Measurements from ENCODE around the gene ACTR3C.

DNA sequence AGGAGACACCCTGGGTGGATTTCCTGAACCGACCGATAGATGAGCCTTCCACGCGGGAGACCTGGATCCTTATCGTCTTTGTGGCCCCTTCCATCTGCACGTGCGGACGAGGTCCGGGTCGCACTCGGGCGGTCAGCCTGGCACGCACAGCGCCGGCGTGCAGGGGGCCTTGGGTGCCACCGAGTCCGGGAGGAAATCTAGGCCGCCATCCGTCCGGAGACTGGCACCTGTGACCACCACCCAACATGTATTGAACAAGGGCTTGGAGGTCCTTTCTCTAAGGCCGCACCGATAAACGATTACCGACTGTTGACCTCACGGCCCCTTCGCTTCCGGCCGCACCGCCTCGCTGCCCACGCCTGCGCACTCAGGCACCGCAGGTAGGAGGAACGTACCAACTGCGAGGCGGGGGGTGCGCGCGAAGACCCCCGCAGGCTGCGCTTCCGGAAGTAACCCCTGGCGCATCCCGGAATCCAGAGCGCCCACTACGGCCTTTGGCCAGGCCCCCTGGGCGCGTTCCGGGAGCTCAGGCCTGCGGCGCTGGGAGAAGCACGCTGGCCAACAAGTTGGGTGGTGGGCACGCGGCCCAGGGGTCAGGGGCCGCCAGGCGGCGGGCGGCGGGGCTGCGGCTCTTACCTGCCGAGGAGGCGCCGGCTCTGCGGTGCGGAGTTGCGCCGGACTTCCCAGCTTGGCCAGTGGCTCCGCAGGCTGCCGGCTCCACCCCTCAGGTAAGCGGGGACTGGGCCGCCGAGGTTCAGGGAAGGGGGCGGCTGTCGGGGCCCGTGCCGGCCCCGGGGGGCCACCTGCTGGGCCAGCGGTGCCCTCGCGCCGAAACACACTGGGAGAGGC lies at the start of gene ACTR3C, which contains the start of gene LRRC61:
- TF ChIP-seq POLR2AphosphoS5 (IDR thresholded peaks at IDR 0.05; ENCODE audit: low read depth, low read length) (no peak), EP300 (IDR thresholded peaks at IDR 0.05; ENCODE audit: borderline replicate concordance in 1 of 2, low read depth in 1 of 2, low read length in 1 of 2) (no peak), CTCF (IDR thresholded peaks at IDR 0.05) (no peak)
- TF ChIP-seq, protein P1, sequence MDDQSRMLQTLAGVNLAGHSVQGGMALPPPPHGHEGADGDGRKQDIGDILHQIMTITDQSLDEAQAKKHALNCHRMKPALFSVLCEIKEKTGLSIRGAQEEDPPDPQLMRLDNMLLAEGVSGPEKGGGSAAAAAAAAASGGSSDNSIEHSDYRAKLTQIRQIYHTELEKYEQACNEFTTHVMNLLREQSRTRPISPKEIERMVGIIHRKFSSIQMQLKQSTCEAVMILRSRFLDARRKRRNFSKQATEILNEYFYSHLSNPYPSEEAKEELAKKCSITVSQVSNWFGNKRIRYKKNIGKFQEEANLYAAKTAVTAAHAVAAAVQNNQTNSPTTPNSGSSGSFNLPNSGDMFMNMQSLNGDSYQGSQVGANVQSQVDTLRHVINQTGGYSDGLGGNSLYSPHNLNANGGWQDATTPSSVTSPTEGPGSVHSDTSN (IDR thresholded peaks at IDR 0.05): no peak
